CD4-positive, CD25-positive, alpha-beta regulatory T cell (primary cell): Measurements from ENCODE around the gene PRTG. TPM values are rescaled to one million over a fixed set of nuclear protein-coding genes. Genes with fewer than 3 reads are reported as not detected.
A peak's percentile ranks its signal among the peaks of the same experiment; 100 is the strongest.

Experiments used
- ATAC-seq, 2 donors: fragments of 150-1000 bp; cut with Tn5 transposase; one replicate each; pipeline ENCODE4 v1.10.0; 2021; ENCODE audit warnings: low read depth in 2 of 2, moderate number of reproducible peaks in 2 of 2, moderate library complexity in 1 of 2
- DNase-seq, 3 donors: peaks; one replicate each; pipeline versions ENCODE4 v3.0.0 to v3.0.0-alpha.2; 2012 to 2022; ENCODE audit warnings: mixed read lengths in 1 of 3
- H3K27ac ChIP-seq: one replicate; pipeline ENCODE4 v1.7.0; 2013; ENCODE audit warnings: mild to moderate bottlenecking, low read length; ENCODE audit not compliant: insufficient read depth, poor library complexity, severe bottlenecking
- H3K27me3 ChIP-seq: one replicate; pipeline ENCODE4 v1.7.0; 2013; ENCODE audit warnings: low read length; ENCODE audit not compliant: control insufficient read depth, insufficient read depth
- H3K36me3 ChIP-seq: one replicate; pipeline ENCODE4 v1.7.0; 2013; ENCODE audit warnings: mild to moderate bottlenecking, low read length, moderate library complexity; ENCODE audit not compliant: control insufficient read depth, insufficient read depth
- H3K4me1 ChIP-seq: 2 replicates; pipeline ENCODE4 v1.7.0; 2013; ENCODE audit warnings: mild to moderate bottlenecking, low read length; ENCODE audit not compliant: insufficient read depth, control insufficient read depth, poor library complexity, severe bottlenecking
- H3K4me3 ChIP-seq: one replicate; pipeline ENCODE4 v1.7.0; 2013; ENCODE audit warnings: low read depth, mild to moderate bottlenecking, low read length, moderate library complexity
- H3K9me3 ChIP-seq, 2 experiments: 1 replicate in 1 of 2; 2 replicates in 1 of 2; pipeline ENCODE4 v1.7.0; 2013; ENCODE audit warnings: low read length in 2 of 2, mild to moderate bottlenecking in 1 of 2, moderate library complexity in 1 of 2; ENCODE audit not compliant: control insufficient read depth in 2 of 2
- H3K27ac Mint-ChIP-seq, 3 donors: one replicate each; pipeline ENCODE4 v1.8.0; 2020 to 2022; ENCODE audit warnings: mild to moderate bottlenecking in 3 of 3, mixed read lengths in 3 of 3, moderate library complexity in 2 of 3
- H3K27me3 Mint-ChIP-seq: one replicate; pipeline ENCODE4 v1.8.0; 2022; ENCODE audit warnings: mild to moderate bottlenecking, mixed read lengths
- H3K36me3 Mint-ChIP-seq: one replicate; pipeline ENCODE4 v1.8.0; 2020; ENCODE audit warnings: mixed read lengths
- H3K4me1 Mint-ChIP-seq, 4 donors: one replicate each; pipeline ENCODE4 v1.8.0; 2020 to 2022; ENCODE audit warnings: mixed read lengths in 4 of 4, mild to moderate bottlenecking in 1 of 4
- H3K4me3 Mint-ChIP-seq, 4 donors: one replicate each; pipeline ENCODE4 v1.8.0; 2020 to 2022; ENCODE audit warnings: mild to moderate bottlenecking in 4 of 4, mixed read lengths in 4 of 4, moderate library complexity in 3 of 4
- H3K9me3 Mint-ChIP-seq, 7 donors: one replicate each; pipeline ENCODE4 v1.8.0; 2020 to 2022; ENCODE audit warnings: mixed read lengths in 7 of 7, mild to moderate bottlenecking in 3 of 7, moderate library complexity in 2 of 7
- polyA plus RNA-seq, 4 donors: library from polyadenylated mRNA; unstranded; fragments of 300-500 nt; fragmentation: Illumina TruSeq; gene quantifications; one replicate each; pipeline ENCODE4 v1.2.3, GENCODE V29; 2021
- total RNA-seq: library from RNA; stranded (reverse); gene quantifications from one replicate; pipeline ENCODE4 v1.2.3, GENCODE V29; 2022

The PRTG gene
- total and polyA plus RNA-seq, 5 donors from 2014 or later: not detected

DNA sequence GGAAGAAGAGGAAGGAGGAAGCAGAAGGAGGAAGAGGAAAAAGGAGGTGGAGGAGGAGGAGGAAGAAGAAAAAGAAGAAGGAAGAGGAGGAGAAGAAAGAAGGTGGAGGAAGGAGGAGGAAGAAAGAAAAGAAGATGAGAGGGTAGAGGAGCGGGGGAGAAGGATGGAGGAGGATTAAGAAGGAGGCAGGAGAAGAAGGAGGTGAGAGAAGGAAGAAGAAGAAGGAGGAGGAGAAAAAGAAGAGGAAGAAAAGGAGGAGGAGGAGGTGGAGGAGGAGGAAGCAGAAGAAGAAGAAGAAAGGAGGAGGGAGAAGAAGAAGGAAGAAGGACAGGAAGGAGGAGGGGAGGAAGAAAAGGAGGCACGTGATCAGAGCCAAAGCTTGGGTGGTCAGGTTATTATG, 37.3 kb upstream of the PRTG start:
- ATAC-seq (no peak), DNase-seq (no peak)
- Histone ChIP-seq H3K36me3 (no peaks in the 10 kb centered on the region), H3K27ac (no peak overlapping the region), H3K4me3 (no peak overlapping the region), H3K27me3 (peaks cover 2% of the 10 kb centered on the region), H3K9me3 (no peaks in the 10 kb centered on the region), H3K4me1 (no peaks in the 10 kb centered on the region)
- no peak overlapping the region for H3K4me3 Mint-ChIP-seq
- no peaks in the 10 kb centered on the region for H3K9me3 Mint-ChIP-seq
- no peaks in the 10 kb centered on the region for H3K4me1 Mint-ChIP-seq
- H3K36me3 Mint-ChIP-seq: no peaks in the 10 kb centered on the region
- peaks cover 48% of the 10 kb centered on the region for H3K27me3 Mint-ChIP-seq
- no peak overlapping the region for H3K27ac Mint-ChIP-seq

- no peak for DNase-seq
- Histone ChIP-seq H3K4me3 (no peak overlapping the region), H3K27ac (no peak overlapping the region), H3K4me1 (no peaks in the 10 kb centered on the region), H3K9me3 (no peaks in the 10 kb centered on the region), H3K27me3 (peaks cover 2% of the 10 kb centered on the region), H3K36me3 (no peaks in the 10 kb centered on the region)
- no peaks in the 10 kb centered on the region for H3K9me3 Mint-ChIP-seq
- peaks cover 40% of the 10 kb centered on the region for H3K27me3 Mint-ChIP-seq
- H3K4me3 Mint-ChIP-seq: no peak overlapping the region
- no peak for ATAC-seq
- H3K27ac Mint-ChIP-seq: no peak overlapping the region
- no peaks in the 10 kb centered on the region for H3K36me3 Mint-ChIP-seq
- H3K4me1 Mint-ChIP-seq: no peaks in the 10 kb centered on the region
These were observed 36.0 kb upstream of the PRTG start for GRCh38 chr15:55778932-55779331.

GRCh38 chr15:55775316-55775715, 32.4 kb upstream of the PRTG start:
- Mint-ChIP-seq H3K27me3 (peaks cover 55% of the 10 kb centered on the region), H3K36me3 (no peaks in the 10 kb centered on the region)
- H3K27me3 ChIP-seq: no peaks in the 10 kb centered on the region

DNA sequence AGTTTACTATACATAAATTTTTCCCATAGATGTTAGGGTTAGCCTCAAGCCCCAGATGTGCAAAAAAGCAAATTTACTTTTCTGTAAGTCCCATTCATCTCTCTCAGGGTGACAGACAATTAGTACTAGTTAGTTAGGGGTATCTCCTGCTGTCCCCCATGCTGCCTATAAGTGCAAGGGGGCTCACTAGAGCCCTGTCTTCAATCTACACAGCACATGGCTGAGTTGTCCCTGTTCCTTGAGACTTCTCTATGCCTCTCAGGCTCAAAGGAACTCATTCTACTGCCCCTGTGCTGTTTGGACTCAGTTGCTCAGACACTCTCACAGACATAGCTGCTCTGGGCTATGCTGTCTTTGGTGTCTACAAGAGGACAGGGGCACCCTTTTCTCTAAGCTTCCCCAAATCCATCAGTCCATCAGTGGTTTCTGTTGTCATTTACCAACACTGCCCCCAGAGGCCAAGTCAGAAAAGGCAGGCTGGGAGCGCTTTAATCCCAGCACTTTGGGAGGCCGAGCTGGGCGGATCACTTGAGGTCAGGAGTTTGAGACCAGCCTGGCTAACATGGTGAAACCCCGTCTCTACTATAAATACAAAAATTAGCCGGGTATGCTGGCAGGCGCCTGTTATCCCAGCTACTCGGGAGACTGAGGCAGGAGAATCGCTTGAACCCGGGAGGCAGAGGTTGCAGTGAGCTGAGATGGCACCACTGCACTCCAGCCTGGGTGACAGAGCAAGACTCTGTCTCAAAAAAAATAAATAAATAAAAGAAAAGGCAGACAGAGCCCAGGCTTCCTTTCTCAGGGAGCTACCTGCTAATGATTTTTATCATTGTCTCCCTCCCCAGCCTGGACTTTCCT, 31.4 kb upstream of the PRTG start:
- Histone ChIP-seq H3K4me1 (no peaks in the 10 kb centered on the region), H3K27ac (no peak overlapping the region), H3K36me3 (no peaks in the 10 kb centered on the region), H3K27me3 (no peaks in the 10 kb centered on the region), H3K4me3 (no peak overlapping the region), H3K9me3 (no peaks in the 10 kb centered on the region)
- ATAC-seq (peak in 1 of 2 donors; percentile 37), DNase-seq (peak; percentile 4 to 23 (median 8))
- no peaks in the 10 kb centered on the region for H3K9me3 Mint-ChIP-seq
- peaks cover 53% of the 10 kb centered on the region for H3K27me3 Mint-ChIP-seq
- H3K27ac Mint-ChIP-seq: no peak overlapping the region
- no peaks in the 10 kb centered on the region for H3K4me1 Mint-ChIP-seq
- no peak overlapping the region for H3K4me3 Mint-ChIP-seq
- no peaks in the 10 kb centered on the region for H3K36me3 Mint-ChIP-seq

More at GRCh38 chr15:55775316-55775715, 32.4 kb upstream of the PRTG start:
- no peak for DNase-seq
- Histone ChIP-seq H3K4me1 (no peaks in the 10 kb centered on the region), H3K9me3 (no peaks in the 10 kb centered on the region), H3K36me3 (no peaks in the 10 kb centered on the region), H3K4me3 (no peak overlapping the region), H3K27ac (no peak overlapping the region)
- Mint-ChIP-seq H3K4me3 (no peak overlapping the region), H3K4me1 (no peaks in the 10 kb centered on the region), H3K9me3 (no peaks in the 10 kb centered on the region), H3K27ac (no peak overlapping the region)
- no peak for ATAC-seq

DNA sequence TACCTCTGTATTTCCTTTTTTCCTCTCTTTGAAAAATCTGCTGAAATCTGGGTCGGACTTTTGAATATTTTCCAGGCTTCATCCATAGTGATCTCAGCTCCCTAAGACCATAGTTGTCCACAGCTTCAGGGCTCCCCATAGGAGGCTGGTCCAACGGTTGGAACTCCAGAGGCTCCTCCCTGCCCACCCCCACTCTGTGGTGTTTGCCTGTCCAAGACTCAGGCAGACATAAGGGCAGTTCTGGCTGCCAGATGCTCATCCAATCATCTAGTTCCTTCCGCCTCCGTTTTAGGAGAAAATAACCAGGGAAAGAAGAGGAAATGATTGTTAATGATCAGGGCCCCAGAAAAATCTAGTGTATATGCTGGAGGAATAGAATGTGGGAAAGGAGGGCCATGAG, 27.9 kb upstream of the PRTG start:
- Mint-ChIP-seq H3K36me3 (no peaks in the 10 kb centered on the region), H3K27ac (no peak overlapping the region), H3K4me3 (no peak overlapping the region), H3K4me1 (no peaks in the 10 kb centered on the region), H3K9me3 (no peaks in the 10 kb centered on the region), H3K27me3 (peaks cover 38% of the 10 kb centered on the region)
- H3K36me3 ChIP-seq: no peaks in the 10 kb centered on the region
- H3K27ac ChIP-seq: no peak overlapping the region
- H3K4me3 ChIP-seq: no peak overlapping the region
- no peaks in the 10 kb centered on the region for H3K4me1 ChIP-seq
- no peak for ATAC-seq
- H3K9me3 ChIP-seq: no peaks in the 10 kb centered on the region
- H3K27me3 ChIP-seq: no peaks in the 10 kb centered on the region
- DNase-seq: no peak

DNA sequence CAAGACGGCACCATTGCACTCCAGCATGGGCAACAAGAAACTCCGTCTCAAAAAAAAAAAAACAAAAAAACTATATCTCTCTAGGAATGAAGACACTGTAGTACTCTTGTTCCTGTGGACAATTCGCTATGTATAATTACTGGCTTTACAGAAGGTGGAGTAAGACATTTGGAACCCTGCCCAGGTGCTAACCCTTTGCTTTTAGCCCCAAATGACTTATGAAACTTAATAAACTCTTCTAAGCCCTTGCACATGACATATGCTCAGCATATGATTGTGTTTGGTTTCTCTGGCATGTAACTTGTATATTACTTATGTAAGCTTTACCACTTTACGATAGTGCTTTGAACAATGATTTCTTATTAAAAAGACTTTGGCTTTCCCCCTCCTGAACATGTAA, 27.3 kb upstream of the PRTG start:
- no peaks in the 10 kb centered on the region for H3K4me1 ChIP-seq
- H3K4me3 ChIP-seq: no peak overlapping the region
- H3K9me3 Mint-ChIP-seq: no peaks in the 10 kb centered on the region
- peaks cover 38% of the 10 kb centered on the region for H3K27me3 Mint-ChIP-seq
- no peak for ATAC-seq
- no peak overlapping the region for H3K4me3 Mint-ChIP-seq
- no peaks in the 10 kb centered on the region for H3K36me3 ChIP-seq
- DNase-seq: no peak
- no peaks in the 10 kb centered on the region for H3K27me3 ChIP-seq
- no peak overlapping the region for H3K27ac ChIP-seq
- H3K4me1 Mint-ChIP-seq: no peaks in the 10 kb centered on the region
- no peak overlapping the region for H3K27ac Mint-ChIP-seq
- H3K9me3 ChIP-seq: no peaks in the 10 kb centered on the region
- H3K36me3 Mint-ChIP-seq: no peaks in the 10 kb centered on the region

- no peak overlapping the region for H3K27ac ChIP-seq
- ATAC-seq (no peak), DNase-seq (no peak)
- H3K4me1 ChIP-seq: no peaks in the 10 kb centered on the region
- Mint-ChIP-seq H3K27me3 (peaks cover 39% of the 10 kb centered on the region), H3K9me3 (no peaks in the 10 kb centered on the region), H3K27ac (no peak overlapping the region), H3K36me3 (no peaks in the 10 kb centered on the region), H3K4me3 (no peak overlapping the region), H3K4me1 (no peaks in the 10 kb centered on the region)
- H3K4me3 ChIP-seq: no peak overlapping the region
- no peaks in the 10 kb centered on the region for H3K27me3 ChIP-seq
- H3K36me3 ChIP-seq: no peaks in the 10 kb centered on the region
- no peaks in the 10 kb centered on the region for H3K9me3 ChIP-seq
These were observed 25.8 kb upstream of the PRTG start for GRCh38 chr15:55768670-55769185.

GRCh38 chr15:55766676-55767075, 23.7 kb upstream of the PRTG start:
- H3K27ac Mint-ChIP-seq: no peak overlapping the region

More at GRCh38 chr15:55766676-55767075, 23.7 kb upstream of the PRTG start:
- Histone ChIP-seq H3K4me3 (no peak overlapping the region), H3K9me3 (no peaks in the 10 kb centered on the region), H3K27me3 (no peaks in the 10 kb centered on the region), H3K36me3 (no peaks in the 10 kb centered on the region), H3K4me1 (no peaks in the 10 kb centered on the region), H3K27ac (no peak overlapping the region)
- DNase-seq: no peak
- Mint-ChIP-seq H3K4me1 (no peaks in the 10 kb centered on the region), H3K4me3 (no peak overlapping the region), H3K9me3 (no peaks in the 10 kb centered on the region), H3K36me3 (no peaks in the 10 kb centered on the region), H3K27me3 (peaks cover 26% of the 10 kb centered on the region)
- no peak for ATAC-seq
